GM18861 (cell line): ENCODE data around the gene SOAT2.

Experiments used
- ATAC-seq: cut with Tn5 transposase; IDR thresholded peaks from one replicate; pipeline ENCODE4 v1.9.1; 2021; ENCODE audit not compliant: unreplicated experiment

SOAT2 gene

GRCh38 chr12:53064613-53065436 is 38.5 kb upstream of the SOAT2 start:
- no peak for ATAC-seq

DNA sequence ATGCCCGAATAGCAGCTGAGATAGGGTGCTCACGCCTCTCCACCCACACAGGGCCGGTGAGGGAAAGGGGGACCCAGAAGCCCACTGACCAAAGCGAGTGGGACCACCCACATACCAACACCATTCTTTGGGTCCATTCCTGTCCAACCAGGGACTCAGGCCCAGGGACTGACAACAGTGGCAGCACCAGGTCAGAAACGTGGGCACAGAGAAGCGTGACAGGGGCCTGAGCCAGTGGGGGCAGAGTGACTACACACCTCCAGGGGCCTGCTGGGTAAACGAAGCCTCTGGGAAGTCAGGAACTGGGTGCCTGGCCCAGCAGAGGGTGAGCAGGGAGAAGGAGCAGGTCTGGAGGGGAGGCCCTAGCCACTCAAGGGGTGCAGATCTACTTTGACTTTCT is 37.8 kb upstream of the SOAT2 start:
- no peak for ATAC-seq

DNA sequence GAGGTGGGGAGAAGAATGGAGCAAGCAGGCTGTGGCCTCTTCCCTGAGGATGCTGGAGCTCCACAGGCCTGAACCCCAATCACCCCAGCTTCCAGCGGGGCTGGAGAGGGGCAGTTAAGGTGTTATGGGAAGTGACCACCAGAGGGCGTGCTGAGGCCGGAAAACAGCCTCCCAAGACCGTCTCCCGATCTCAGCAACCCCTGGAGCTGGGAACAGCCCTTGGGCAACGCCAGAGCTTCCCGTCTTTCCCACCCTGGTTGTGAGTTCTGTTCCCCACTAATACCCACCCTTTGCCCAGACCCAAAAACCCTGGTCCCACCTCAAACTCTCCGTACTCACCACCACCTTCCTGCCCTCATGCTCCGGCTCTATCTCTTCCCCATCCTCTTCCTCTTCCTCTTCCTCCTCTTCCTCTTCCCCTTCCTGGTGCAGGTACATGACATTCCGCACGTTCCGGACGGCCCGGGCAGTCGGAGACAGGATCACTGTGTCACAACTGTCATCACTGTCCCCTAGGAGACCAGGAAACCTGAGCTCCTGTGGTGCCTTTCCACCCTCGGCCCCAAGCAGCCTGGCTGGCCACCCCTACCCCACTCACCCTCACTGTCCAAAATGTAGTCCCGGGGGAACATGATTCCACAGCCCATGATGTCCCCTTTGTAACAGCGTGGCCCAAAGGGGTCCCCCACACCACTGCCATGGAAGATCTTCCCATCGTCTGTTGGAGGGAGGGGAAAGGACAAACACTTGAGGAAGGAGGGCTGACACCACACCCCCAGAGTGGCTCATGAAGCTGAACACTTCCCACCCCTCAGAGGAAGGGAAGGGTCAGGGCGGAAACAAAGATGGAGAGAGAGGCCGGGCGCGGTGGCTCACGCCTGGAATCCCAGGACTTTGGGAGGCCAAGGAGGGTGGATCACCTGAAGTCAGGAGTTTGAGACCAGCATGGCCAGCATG is 37.0 kb upstream of the SOAT2 start:
- ATAC-seq, result no peak

DNA sequence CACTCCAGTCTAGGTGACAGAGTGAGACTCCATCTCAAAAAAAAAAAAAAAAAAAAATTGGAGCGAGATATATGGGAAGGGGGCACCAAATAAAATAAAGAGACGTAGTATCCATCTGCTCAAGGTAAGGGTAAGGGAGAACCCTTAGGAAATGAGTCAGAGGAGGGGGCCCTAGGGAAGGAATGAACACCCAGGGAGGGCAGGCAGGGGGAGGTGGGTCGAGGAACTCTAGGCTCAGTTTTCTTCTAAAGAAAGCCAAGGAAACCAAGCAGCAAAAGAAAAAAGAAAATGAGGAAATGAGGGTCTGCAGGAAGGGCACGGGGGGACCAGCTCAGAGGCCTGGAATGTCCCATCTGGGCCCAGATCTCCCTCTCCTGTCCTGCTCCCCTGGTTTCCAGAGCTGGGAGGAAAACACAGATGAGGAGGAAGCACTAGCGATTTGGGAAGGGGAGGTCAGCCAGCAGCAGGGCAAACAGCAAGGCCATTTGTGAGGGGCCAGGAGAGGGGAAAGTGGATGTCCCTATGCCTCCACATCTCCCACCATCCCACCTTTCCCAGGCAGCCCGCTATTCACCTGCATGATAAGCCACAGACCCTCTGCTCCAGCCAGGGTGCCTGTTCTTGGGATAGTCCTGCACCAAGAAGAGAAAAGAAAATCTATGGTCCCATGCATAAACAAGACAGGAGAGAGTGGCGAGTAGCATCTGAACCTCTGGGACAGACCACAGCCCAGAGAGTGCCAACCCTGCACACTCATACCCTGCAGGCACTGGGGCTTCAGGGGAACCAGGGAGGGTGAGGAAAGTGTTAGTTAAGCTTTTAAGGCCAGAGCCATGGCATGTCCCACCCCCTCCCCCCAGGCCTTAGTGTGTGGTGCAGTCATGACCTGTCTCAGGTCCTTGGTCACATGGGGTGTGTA is 36.0 kb upstream of the SOAT2 start:
- no peak for ATAC-seq

- no peak for ATAC-seq
These were observed 35.1 kb upstream of the SOAT2 start for GRCh38 chr12:53067993-53068770.

GRCh38 chr12:53068811-53069585 is 34.3 kb upstream of the SOAT2 start:
- no peak for ATAC-seq

- ATAC-seq, result no peak
These were observed 33.5 kb upstream of the SOAT2 start for GRCh38 chr12:53069621-53070410.

- no peak for ATAC-seq
These were observed 32.3 kb upstream of the SOAT2 start for GRCh38 chr12:53070877-53071492.

DNA sequence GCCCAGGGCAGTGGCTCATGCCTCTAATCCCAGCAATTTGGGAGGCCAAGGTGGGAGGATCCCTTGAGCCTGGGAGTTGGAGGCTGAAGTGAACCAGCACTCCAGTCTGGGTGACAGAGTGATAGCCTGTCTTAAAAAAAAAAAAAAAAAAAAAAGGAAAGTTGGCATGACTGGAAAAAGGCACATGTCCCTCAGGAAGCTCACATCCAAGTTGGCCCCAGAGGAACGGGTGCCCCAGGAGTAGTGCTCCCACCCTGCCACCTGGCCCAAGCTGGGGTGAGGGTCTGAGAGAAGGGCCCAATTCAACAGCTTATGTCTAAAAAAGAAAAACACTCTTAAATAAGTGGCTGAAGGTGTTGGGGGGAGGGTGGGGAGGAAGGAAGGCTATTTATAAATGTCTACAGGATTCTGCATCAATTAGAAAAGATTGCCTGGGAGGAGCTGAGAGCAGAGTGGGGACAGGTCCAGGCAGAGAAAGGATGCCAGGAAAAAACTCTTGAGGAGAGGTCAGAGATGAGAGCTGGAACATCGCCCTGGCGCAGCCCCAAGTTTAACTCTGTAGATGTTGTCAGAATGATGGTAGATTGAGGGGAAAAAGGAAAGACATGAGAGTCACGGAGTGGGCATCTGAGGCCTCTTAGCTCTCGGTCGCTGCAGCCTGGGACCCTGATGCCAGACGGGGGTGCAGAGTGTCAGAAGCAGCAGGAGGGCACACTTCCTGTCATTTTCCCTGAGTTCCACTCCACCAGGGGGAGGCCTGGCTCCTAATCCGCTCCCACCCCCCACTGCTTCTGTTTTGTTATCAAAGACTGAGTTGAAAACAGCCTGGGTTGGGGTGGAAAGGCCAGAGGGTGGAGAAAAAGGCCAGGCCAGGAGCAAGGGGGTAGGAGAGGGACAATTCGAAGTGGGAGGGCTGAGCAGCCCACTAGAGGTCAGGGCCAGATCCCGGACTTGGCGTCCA is 31.4 kb upstream of the SOAT2 start:
- ATAC-seq, result no peak

GRCh38 chr12:53073881-53074280 is 29.4 kb upstream of the SOAT2 start:
- ATAC-seq, result no peak

GRCh38 chr12:53074283-53074998 is 28.8 kb upstream of the SOAT2 start:
- ATAC-seq, result no peak

DNA sequence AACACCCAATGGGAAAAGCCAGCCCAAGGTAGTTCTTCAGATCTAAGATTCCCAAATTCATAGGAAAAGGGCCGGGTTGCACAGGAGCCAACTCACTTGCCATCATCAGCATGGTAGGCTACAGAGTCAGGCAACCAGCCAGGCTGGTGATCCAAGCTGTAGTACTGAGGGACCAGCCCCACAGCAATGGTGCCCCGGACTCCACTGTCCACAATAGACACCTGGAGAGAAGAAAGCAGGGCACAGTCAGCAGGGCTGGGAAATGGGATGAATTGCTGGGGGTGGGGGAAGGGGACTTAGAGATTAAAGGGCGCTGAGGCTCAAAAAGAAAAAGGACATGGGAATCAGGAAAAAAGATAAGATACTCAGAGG is 28.3 kb upstream of the SOAT2 start:
- no peak for ATAC-seq

GRCh38 chr12:53076461-53076860 is 26.8 kb upstream of the SOAT2 start:
- ATAC-seq, result no peak

GRCh38 chr12:53077030-53077429 is 26.3 kb upstream of the SOAT2 start:
- no peak for ATAC-seq

GRCh38 chr12:53078425-53079225 is 24.7 kb upstream of the SOAT2 start:
- peak; percentile 16 for ATAC-seq
